ENCODE measurements around the gene PRKCA.

DNA sequence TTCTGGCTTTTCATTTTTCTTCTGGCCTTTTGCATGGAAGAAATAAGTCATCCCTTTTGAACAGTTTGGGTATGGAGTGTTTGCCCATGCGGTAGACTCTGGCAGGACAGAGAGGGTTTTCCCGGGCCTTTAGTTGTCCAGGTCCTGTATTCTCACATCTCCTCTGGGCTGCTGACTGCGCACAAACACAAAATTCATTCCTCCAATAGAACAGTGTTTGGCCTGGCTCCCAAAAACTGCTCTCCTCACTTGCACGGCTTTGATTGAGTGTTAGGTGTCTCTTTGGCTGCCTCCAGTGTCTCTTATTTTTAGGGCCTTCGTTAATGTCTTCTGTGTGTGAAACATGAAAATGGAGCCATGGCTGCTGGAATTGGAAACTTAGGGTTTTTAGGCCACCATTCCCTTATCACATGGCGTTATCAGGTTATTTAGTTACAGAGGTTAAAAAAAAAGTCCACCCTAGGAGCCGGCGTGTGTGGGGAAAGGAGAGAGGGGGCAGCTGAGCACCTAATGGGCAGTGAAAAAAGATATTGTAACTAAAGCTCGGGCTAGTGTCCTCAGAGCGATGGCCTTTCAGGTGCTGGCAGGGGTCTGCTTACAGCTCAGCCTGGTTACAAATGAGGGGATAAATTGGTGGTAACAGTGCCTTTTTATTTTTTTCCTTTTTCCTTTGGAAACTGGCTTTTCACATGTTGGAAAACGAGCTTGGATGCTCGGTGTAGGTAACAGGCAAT, 47.3 kb downstream of the PRKCA start:
- TF ChIP-seq GATA2 (IDR thresholded peaks at IDR 0.05; ENCODE audit: low read depth, low read length) (peak; percentile 49), GATA3 (IDR thresholded peaks at IDR 0.05; ENCODE audit: low read depth, low read length) (no peak)

All from SH-SY5Y (cell line).